ENCODE data around the gene LILRB2. TPM values are rescaled to one million over a fixed set of nuclear protein-coding genes. Genes with fewer than 3 reads are reported as not detected.

LILRB2 gene
- total and polyA plus RNA-seq, 9 of the 15 experiments (the other 6 are each of a cell fraction or from before 2014, with no cell fraction given): not detected

- TF ChIP-seq, protein P1, sequence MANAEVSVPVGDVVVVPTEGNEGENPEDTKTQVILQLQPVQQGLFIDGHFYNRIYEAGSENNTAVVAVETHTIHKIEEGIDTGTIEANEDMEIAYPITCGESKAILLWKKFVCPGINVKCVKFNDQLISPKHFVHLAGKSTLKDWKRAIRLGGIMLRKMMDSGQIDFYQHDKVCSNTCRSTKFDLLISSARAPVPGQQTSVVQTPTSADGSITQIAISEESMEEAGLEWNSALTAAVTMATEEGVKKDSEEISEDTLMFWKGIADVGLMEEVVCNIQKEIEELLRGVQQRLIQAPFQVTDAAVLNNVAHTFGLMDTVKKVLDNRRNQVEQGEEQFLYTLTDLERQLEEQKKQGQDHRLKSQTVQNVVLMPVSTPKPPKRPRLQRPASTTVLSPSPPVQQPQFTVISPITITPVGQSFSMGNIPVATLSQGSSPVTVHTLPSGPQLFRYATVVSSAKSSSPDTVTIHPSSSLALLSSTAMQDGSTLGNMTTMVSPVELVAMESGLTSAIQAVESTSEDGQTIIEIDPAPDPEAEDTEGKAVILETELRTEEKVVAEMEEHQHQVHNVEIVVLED (CRISPR knock-in tag; IDR thresholded peaks at IDR 0.05): no peak
- no peak for TF ChIP-seq STAT5B (CRISPR knock-in tag; IDR thresholded peaks at IDR 0.05)
- no peak for TF ChIP-seq ZNF282 (CRISPR knock-in tag; IDR thresholded peaks at IDR 0.05)
- TF ChIP-seq ZNF57 (CRISPR knock-in tag; IDR thresholded peaks at IDR 0.05): no peak
These were observed 35.0 kb upstream of the LILRB2 start (continued) for GRCh38 chr19:54315956-54316355.

- no peak within 1 kb of the TSS for H3K9ac ChIP-seq (ENCODE audit: insufficient read depth in 1 of 2, low read depth in 2 of 2, low read length in 2 of 2)
These were observed 31.8 kb upstream of the LILRB2 start, which contains the start of gene LILRA5 for GRCh38 chr19:54312436-54313377. TSS of gene LILRA5 (minus strand) at chr19:54313166. CDS start at chr19:54313019, 147 bp downstream.

More at GRCh38 chr19:54312436-54313377, 31.8 kb upstream of the LILRB2 start, which contains the start of gene LILRA5:
- no peak within 1 kb of the TSS for H2AFZ ChIP-seq (ENCODE audit: low read depth, low read length)
- in situ Hi-C loops (cut with MboI) (no loop called here), intact Hi-C loops (cut with micrococcal nuclease) (no loop called here)
- H3K27ac ChIP-seq (ENCODE audit: extremely low read depth, low read depth, low read length): no peak within 1 kb of the TSS
- ChIA-PET CTCF (ENCODE audit: low intra/inter-chr PET ratio) (no interaction called here), POLR2A (interaction anchor here (0.7 kb wide), 1 partner anchor 289 kb away, joined by 3 read pairs; no protein-coding TSS in a partner anchor)
- peak; percentile 30; the same call in 1 of the 2 replicates for TF ChIP-seq SPI1 (IDR thresholded peaks at IDR 0.05; ENCODE audit: borderline replicate concordance, low read depth, low read length)
- TF ChIP-seq, protein P2, sequence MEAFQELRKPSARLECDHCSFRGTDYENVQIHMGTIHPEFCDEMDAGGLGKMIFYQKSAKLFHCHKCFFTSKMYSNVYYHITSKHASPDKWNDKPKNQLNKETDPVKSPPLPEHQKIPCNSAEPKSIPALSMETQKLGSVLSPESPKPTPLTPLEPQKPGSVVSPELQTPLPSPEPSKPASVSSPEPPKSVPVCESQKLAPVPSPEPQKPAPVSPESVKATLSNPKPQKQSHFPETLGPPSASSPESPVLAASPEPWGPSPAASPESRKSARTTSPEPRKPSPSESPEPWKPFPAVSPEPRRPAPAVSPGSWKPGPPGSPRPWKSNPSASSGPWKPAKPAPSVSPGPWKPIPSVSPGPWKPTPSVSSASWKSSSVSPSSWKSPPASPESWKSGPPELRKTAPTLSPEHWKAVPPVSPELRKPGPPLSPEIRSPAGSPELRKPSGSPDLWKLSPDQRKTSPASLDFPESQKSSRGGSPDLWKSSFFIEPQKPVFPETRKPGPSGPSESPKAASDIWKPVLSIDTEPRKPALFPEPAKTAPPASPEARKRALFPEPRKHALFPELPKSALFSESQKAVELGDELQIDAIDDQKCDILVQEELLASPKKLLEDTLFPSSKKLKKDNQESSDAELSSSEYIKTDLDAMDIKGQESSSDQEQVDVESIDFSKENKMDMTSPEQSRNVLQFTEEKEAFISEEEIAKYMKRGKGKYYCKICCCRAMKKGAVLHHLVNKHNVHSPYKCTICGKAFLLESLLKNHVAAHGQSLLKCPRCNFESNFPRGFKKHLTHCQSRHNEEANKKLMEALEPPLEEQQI (IDR thresholded peaks at IDR 0.05): no peak
- H3K4me1 ChIP-seq (replicated peaks in 1 of 2; ENCODE audit: control insufficient read depth in 2 of 2, insufficient read depth in 2 of 2, low read length in 2 of 2): no peaks in the 10 kb centered on the region
- H3K4me3 ChIP-seq: no peak within 1 kb of the TSS
- H3K9me3 ChIP-seq (replicated peaks; ENCODE audit: control insufficient read depth, insufficient read depth, low read depth, low read length): no peaks in the 10 kb centered on the region
- H4K20me1 ChIP-seq (replicated peaks; ENCODE audit: control insufficient read depth, insufficient read depth, low read length): no peaks in the 10 kb centered on the region
- FAIRE-seq: no peak
- no peaks in the 10 kb centered on the region for H3K36me3 ChIP-seq (ENCODE audit: control insufficient read depth, insufficient read depth, low read length)
- no peak within 1 kb of the TSS for H3K4me2 ChIP-seq (ENCODE audit: insufficient read depth, low read length)
- no TSS peak for BruUV-seq (replicated peaks)
- H3K79me2 ChIP-seq (ENCODE audit: control insufficient read depth, insufficient read depth, low read length): no peaks in the 10 kb centered on the region
- no peaks in the 10 kb centered on the region for H3K9me1 ChIP-seq (ENCODE audit: control insufficient read depth, insufficient read depth, low read length)
- WGBS (ENCODE audit: insufficient coverage, low coverage, missing lambda C conversion rate): under 1% methylated on average over 13 of the region's 13 CpGs
- no peak for ATAC-seq
- no peak for DNase-seq (ENCODE audit: extremely low read depth in 1 of 4, low spot score in 3 of 4)
- H3K27me3 ChIP-seq (ENCODE audit: control insufficient read depth in 2 of 2, insufficient read depth in 2 of 2, low read length in 2 of 2): peaks cover 9 to 45% of the 10 kb centered on the region in 2 experiments; a peak in 4 of 5 replicates
